Measurements from ENCODE around the gene SNX1.

Gene SNX1

DNA sequence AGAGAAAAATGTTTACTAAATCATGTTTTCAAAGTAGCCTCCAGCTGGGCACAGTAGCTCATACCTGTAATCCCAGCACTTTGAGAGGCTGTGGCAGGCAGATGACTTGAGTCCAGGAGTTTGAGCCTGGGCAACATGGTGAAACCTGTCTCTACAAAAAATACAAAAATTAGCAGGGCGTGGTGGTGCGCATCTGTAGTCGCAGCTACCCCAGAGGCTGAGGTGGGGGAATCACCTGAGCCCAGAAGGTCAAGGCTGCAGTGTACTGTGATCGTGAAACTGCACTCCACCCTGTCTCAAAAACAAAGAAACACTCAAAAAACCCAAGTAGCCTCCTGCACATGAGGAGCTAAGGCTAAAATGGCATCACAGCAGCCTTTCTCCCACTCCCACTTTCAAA lies 68.7 kb downstream of the SNX1 start:
- TF ChIP-seq, protein P1, sequence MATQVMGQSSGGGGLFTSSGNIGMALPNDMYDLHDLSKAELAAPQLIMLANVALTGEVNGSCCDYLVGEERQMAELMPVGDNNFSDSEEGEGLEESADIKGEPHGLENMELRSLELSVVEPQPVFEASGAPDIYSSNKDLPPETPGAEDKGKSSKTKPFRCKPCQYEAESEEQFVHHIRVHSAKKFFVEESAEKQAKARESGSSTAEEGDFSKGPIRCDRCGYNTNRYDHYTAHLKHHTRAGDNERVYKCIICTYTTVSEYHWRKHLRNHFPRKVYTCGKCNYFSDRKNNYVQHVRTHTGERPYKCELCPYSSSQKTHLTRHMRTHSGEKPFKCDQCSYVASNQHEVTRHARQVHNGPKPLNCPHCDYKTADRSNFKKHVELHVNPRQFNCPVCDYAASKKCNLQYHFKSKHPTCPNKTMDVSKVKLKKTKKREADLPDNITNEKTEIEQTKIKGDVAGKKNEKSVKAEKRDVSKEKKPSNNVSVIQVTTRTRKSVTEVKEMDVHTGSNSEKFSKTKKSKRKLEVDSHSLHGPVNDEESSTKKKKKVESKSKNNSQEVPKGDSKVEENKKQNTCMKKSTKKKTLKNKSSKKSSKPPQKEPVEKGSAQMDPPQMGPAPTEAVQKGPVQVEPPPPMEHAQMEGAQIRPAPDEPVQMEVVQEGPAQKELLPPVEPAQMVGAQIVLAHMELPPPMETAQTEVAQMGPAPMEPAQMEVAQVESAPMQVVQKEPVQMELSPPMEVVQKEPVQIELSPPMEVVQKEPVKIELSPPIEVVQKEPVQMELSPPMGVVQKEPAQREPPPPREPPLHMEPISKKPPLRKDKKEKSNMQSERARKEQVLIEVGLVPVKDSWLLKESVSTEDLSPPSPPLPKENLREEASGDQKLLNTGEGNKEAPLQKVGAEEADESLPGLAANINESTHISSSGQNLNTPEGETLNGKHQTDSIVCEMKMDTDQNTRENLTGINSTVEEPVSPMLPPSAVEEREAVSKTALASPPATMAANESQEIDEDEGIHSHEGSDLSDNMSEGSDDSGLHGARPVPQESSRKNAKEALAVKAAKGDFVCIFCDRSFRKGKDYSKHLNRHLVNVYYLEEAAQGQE (IDR thresholded peaks at IDR 0.05; ENCODE audit: insufficient read depth in 1 of 2, low read depth in 2 of 2, low read length in 2 of 2) = no peak

DNA sequence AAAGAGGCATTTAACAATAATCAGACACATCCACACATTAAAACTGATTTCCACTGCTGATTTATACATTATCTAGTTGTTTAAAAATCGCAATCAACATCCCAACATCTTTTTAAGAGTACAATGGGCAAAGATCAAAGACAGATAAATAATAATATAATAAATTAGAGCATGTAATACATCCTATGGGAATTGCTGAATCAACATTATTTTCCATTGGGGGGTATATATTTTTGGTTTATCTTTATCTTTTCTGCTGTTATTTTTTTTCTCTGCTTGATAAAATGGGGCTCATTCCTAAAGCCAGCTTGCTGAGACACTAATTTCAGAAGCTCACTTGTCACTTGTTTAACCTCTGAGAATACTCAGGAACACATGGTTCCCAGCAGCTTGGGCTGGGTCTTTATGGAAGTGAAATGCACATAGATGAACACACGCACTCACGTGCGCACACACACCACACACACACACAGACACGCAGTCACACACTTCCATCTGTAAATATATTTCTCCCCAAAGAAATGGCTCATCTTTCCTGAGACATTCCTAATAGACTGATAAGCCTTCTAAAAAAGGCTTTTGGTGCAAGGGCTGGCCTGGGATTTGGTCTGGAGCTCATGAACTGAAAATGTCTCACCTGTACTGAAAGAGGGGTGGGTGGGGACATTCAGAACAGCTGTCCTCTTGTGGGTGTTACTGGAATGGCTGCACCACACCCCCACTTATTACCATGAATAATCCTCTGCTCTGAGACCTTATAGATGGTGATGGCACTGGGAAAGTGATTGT lies 70.5 kb downstream of the SNX1 start:
- TF ChIP-seq TAF1 (IDR thresholded peaks at IDR 0.05; ENCODE audit: borderline replicate concordance, insufficient read depth, low read length) (no peak), SIN3A (IDR thresholded peaks at IDR 0.05; ENCODE audit: borderline replicate concordance, insufficient read depth, low read length) (no peak), POLR2AphosphoS5 (IDR thresholded peaks at IDR 0.05; ENCODE audit: low read depth, low read length) (no peak), FOXP2 (optimal IDR thresholded peaks at IDR 0.05; ENCODE audit: borderline replicate concordance, extremely low read depth, extremely low read length, insufficient read depth) (no peak)

DNA sequence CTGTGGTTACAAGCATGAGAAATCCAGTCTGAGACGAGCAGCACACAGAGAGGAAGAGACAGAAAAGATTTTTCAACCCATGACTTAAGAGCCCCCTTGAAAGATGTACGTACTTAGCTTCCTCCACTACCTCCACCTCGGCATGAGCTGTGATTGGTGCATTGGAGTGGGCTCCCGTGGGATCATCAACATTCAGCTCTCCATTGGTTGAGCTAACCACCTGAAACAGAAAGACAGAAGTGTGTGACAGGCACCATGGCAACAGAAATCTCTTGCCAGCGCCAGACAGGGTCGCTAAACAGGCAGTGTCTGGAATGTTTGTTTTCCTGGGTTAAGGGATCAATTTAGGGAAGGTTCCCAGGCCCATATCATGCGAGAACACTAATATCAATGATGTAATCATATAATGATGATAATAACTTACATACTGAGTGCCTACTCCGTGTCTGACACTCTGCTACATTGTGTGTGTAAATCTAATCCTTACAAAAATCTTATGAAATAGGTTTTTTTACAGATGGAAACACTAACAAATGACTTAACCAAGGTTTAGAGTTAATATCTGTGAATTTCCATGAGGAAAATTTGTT lies 84.5 kb downstream of the SNX1 start:
- no peak for TF ChIP-seq POLR2AphosphoS5 (IDR thresholded peaks at IDR 0.05; ENCODE audit: low read depth, low read length)
- no peak for TF ChIP-seq SIN3A (IDR thresholded peaks at IDR 0.05; ENCODE audit: borderline replicate concordance, insufficient read depth, low read length)
- TF ChIP-seq, protein P1 (IDR thresholded peaks at IDR 0.05; ENCODE audit: insufficient read depth in 1 of 2, low read depth in 2 of 2, low read length in 2 of 2) = no peak
- no peak for TF ChIP-seq TAF1 (IDR thresholded peaks at IDR 0.05; ENCODE audit: borderline replicate concordance, insufficient read depth, low read length)
- no peak for TF ChIP-seq FOXP2 (optimal IDR thresholded peaks at IDR 0.05; ENCODE audit: borderline replicate concordance, extremely low read depth, extremely low read length, insufficient read depth)

DNA sequence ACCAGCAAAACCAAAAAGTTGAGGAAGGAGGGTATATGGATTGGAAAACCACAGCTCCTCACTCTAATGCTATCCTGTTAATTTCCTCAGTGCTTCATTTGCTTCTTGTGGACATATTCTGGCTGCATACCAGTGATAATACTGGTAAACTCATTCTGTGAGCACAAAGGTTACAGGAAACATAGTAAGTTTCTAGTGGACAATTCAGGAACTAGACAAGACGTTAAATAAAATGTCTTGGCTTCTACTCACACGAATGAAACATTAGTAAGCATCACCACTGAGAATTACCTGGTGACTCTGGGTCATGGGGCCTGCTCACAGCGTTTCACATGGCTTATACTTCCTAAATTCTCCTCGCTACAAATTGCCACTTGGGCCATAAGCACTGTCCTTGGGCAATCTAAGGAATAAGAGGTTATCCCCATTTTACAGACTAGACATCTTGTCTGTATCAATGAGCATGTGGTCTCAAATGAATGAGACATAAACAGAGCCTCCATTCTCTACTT lies 87.1 kb downstream of the SNX1 start:
- TF ChIP-seq, protein P1 (IDR thresholded peaks at IDR 0.05; ENCODE audit: insufficient read depth in 1 of 2, low read depth in 2 of 2, low read length in 2 of 2) = no peak
- no peak for TF ChIP-seq FOXP2 (optimal IDR thresholded peaks at IDR 0.05; ENCODE audit: borderline replicate concordance, extremely low read depth, extremely low read length, insufficient read depth)

DNA sequence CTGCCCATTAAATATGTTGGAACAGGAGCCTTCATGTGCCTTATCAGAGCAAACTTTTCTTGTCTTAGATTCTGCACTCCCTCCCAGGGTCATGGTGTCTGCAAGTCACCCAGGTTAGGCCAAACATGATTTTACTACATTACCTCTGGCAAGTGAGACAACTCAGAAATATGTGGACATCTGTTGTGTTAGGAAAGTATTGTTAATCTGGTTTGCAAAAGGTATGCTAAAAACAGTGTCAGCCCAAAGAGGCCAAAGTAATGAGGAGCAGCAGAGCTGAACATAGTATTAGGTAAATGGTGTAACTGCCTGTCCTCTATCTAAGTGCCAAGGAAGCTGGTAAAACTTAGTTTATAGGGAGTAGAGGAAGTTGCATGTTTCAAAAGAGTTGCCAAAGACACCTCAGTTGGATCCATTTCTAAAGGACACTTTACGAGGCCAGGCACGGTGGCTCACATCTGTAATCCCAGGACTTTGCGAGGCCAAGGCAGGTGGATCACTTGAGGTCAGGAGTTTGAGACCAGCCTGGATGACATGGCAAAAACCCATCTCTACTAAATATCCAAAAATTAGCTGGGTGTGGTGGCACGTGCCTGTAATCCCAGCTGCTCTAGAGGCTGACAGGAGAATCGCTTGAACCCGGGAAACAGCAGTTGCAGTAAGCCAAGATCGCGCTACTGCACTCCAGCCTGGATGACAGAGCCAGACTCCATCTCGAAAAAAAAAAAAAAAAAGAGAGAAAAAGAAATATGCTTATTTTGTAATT lies 89.5 kb downstream of the SNX1 start:
- no peak for TF ChIP-seq TAF1 (IDR thresholded peaks at IDR 0.05; ENCODE audit: borderline replicate concordance, insufficient read depth, low read length)
- no peak for TF ChIP-seq FOXP2 (optimal IDR thresholded peaks at IDR 0.05; ENCODE audit: borderline replicate concordance, extremely low read depth, extremely low read length, insufficient read depth)
- no peak for TF ChIP-seq POLR2AphosphoS5 (IDR thresholded peaks at IDR 0.05; ENCODE audit: low read depth, low read length)
- TF ChIP-seq, protein P1 (IDR thresholded peaks at IDR 0.05; ENCODE audit: insufficient read depth in 1 of 2, low read depth in 2 of 2, low read length in 2 of 2) = no peak
- no peak for TF ChIP-seq SIN3A (IDR thresholded peaks at IDR 0.05; ENCODE audit: borderline replicate concordance, insufficient read depth, low read length)

Data from PFSK-1 (cell line).